ENCODE measurements around the gene PRR11.
A peak's percentile ranks its signal among the peaks of the same experiment; 100 is the strongest.
"Not testable (repeated sequence)": the region's sequence is repeated elsewhere in the genome, so short reads cannot be mapped to it uniquely, and the experiment has no call there.

The PRR11 gene

GRCh38 chr17:59219370-59219769, 63.8 kb downstream of the PRR11 start:
- DNase-seq (ENCODE audit: extremely low read depth in 1 of 2, low read depth in 1 of 2), result no peak

- DNase-seq (ENCODE audit: extremely low read depth in 1 of 2, low read depth in 1 of 2), result no peak
Observed at GRCh38 chr17:59219992-59220327, 64.4 kb downstream of the PRR11 start.

GRCh38 chr17:59220328-59221158, 65.0 kb downstream of the PRR11 start, which contains the start of gene GDPD1:
GDPD1 (plus strand) TSS chr17:59220511; CDS start chr17:59220610, 99 bp downstream.
- DNase-seq (ENCODE audit: extremely low read depth in 1 of 2, low read depth in 1 of 2), result peak; percentile 90 to 97

GRCh38 chr17:59221159-59221847, 65.8 kb downstream of the PRR11 start:
- DNase-seq (ENCODE audit: extremely low read depth in 1 of 2, low read depth in 1 of 2), result no peak

GRCh38 chr17:59223813-59224212, 68.3 kb downstream of the PRR11 start:
- DNase-seq (ENCODE audit: extremely low read depth in 1 of 2, low read depth in 1 of 2), result no peak

GRCh38 chr17:59228588-59228987, 73.0 kb downstream of the PRR11 start:
- DNase-seq (ENCODE audit: extremely low read depth in 1 of 2, low read depth in 1 of 2), result not testable (repeated sequence)

- DNase-seq (ENCODE audit: extremely low read depth in 1 of 2, low read depth in 1 of 2), result no peak
Observed at GRCh38 chr17:59230764-59231163, 75.2 kb downstream of the PRR11 start.

- no peak for DNase-seq (ENCODE audit: extremely low read depth in 1 of 2, low read depth in 1 of 2)
Observed at GRCh38 chr17:59234631-59235030, 79.1 kb downstream of the PRR11 start.

GRCh38 chr17:59238906-59239305, 83.4 kb downstream of the PRR11 start:
- no peak for DNase-seq (ENCODE audit: extremely low read depth in 1 of 2, low read depth in 1 of 2)

- DNase-seq (ENCODE audit: extremely low read depth in 1 of 2, low read depth in 1 of 2), result no peak
Observed at GRCh38 chr17:59244081-59244480, 88.5 kb downstream of the PRR11 start.

Data from activated CD8-positive, alpha-beta memory T cell treated with anti-CD3 and anti-CD28 coated beads for 1 hour (primary cell).